Amniotic stem cell (primary cell): Measurements from ENCODE around the gene FHIT.

ENCODE experiments used
- DNase-seq: peaks from one replicate; lab custom pipeline; 2025; lab: John Stamatoyannopoulos, UW

FHIT gene

DNA sequence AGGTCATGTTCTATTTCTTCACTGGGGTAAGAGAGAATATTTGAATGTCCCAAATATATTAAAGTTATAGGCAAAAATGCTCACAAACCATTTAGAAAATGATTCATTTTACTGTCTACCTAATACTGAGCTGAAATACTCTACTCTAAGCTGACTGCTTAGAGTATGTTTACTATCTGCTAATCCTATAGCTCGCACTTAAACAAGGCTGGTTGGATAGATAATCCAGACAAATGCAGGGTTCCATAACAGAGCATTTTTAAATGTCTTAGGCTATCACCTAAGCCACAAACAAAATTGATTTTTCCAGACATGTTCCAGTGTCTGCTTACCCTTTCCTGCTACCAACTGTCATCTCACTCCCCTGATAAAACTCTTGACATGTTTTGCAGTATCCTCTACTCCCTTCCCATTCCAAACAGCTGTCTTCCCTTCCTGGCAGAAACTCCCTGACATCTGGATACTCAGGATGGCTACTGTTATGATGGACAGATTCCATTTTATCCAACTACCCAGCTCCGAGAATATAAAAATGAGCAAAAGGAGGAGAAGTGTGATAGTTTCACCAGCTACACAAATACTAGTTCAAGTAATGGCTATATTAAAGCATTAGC lies 1034.7 kb downstream of the FHIT start:
- DNase-seq, result no peak

DNA sequence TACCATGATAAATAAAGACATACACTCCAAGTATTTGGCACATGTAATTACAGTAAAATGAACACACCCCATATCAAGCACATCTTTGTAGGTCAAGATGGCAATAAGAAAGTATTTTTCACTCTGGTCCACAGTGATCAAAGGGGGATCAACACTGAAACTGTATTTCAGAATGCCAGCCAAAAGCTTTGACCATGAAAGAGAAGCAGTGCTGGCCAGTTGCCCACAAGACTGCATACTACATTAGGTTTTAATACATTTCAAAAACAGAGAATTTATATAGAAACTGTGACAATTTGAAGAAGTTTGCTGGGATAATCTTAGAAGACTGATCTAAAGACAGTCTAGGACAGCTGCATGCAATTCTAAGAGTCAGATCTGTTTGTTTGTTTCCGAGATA lies 1035.3 kb downstream of the FHIT start:
- DNase-seq, result no peak

DNA sequence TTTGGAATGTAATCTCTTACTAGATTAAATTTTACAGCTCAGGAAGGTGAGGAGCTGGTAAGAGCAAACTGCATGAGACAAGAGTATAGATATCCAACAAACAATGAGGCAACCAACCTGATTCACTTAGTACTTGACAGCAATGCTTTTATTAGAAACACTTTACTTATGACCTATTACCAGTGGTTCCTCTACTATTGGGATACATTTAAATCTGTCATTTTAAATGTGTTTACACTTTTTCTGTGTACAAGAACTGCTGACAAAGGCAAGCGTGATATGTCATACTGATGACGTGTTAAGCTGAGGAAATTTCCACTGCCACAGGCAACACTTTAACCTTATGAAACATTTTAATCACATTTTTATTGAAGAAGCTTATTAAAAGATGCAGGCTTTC lies 1043.3 kb downstream of the FHIT start:
- no peak for DNase-seq

DNA sequence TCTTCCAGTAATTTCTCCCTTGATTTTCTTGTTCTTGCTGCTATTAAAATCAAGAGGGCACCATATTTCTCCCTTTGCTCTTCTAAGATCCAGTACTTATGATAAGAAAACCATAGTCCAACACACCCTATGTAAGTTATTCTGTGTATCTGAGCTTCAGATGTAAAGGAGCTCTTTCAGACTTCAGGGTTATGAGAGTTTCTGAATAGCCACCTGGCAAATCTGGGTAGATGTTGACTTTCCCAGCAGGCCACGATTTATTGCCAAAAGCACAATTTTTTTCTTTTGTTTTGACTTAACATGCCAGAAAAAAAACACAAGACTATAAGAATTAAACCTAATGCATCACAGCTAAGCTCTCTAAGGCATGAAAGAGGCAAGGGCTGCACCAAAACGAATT lies 1045.0 kb downstream of the FHIT start:
- DNase-seq, result no peak

DNA sequence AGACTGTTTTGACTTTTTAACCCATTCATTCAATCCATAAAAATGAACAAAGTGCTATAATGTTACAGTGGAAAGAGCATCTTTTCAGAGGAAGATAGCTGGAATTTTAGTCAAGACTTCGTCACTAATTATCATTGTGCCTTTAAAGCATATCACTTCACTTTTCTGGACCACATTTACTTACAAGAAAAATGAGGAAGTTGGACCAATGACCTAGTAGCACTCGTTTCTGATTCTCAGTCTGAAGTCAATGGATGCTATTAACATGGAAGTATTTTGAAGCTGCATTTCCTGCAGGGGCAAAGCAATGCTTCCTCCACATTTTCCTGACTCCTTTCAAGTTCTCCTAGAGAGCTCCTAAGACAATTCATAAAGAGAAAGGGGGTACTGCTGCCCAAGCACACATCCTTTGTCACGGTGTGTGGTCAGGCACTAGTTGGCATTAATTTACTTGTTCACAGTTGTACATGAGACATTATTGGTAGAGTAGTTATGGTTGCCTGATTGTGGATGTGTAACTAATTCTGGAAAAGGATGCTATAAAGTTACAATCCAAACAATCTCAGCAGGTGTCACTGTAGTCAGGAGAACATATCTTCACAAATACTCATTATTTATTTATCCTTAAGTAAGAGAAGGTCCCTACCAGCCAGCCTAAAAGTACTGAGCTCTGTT lies 1049.1 kb downstream of the FHIT start:
- no peak for DNase-seq

DNA sequence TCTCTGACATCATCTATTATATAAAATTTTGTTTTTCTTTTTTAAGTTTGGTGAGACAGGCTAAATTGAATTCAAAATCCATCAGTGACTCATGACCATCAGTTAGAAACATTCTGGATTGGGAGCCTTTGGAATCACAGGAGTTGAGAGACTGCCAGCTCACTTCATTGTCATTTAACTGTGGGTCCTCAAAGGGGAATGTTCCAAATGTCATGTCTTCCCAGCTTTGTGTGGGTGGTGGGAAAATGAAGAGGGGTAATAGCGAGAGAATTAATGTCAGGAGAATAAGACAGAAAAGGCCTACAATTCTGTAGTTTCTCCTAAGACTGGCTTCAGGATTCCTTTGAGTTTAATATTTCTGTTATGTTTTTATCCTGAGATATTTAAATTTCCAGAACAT lies 1051.9 kb downstream of the FHIT start:
- no peak for DNase-seq

DNA sequence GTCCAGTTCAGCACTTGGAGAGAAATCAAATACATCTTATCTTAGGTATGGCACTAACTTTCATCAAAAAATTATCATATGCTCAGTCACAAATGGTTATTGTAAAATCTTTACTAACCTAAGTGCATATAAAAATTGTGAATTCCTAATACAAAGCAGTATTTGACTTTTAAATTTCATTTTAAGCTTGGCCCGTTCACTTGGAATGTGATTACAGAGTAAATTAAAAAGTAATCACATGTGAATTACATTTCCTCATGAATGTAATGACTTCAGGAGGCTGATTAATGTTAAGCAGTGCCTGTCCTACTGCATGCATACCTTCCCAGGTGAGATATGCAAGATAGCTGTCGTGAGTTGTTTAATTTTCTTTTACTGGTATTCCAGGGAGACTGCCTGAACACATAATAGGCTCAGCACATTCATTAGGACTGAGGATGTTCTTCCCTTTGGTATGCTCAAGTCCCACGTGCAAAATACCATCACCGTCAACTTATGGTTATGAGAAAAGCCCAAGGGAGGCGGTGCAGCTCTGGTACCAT lies 1053.0 kb downstream of the FHIT start:
- no peak for DNase-seq

DNA sequence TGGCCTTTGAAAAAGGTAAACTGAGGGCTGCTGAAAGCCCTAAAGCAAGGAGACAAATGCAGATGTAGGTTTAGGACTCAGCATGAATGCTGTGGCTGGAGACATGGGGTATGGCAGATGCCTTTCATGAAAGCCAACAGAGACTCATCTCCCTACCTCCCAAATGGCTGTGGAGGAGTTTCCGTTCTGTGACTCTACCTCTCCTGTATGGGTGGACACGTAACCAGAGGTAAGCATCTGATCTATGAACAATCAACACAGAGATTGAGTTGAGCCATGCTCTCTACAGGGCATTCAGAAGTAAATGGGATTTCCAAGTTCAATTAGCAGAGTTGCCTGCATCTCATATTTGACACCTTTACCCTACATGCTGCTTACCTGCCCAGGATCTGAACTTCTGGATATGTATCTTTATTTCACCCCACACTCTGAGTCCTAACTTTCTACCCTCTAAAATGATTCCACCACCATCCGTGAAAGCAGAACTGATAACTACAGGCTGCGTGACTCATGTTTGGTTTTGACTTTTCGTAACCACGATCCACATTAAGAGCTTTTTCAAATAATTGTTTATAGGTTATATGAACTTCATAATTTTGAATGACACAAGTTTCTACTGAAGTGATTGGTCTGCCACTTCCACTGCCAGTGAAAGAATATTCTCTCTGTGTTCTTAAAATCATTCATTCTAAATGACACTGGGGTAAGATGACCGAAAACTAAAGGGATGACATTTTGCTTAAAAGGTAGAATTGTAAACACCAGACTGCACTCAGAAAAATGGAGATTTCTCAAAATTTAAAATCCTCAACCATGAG lies 1058.7 kb downstream of the FHIT start:
- DNase-seq, result no peak

DNA sequence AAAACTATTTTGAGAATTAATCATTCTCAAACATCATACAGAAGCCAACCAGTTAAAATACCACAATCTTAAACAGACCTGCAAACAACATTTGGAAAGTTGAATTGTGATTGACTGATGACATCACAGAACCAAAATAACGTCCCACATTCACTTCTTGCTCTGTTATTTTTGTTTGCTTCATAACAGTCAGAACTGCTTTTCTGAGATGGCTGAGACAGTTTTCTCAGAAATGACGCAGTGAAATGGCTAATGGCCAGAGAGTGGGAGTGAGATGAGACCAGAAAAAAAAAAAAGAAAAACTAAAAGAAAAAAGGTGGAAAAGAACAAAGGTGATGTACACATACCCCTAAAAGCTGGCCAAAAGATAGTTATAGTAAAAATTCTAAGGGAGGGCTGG lies 1061.2 kb downstream of the FHIT start:
- no peak for DNase-seq

DNA sequence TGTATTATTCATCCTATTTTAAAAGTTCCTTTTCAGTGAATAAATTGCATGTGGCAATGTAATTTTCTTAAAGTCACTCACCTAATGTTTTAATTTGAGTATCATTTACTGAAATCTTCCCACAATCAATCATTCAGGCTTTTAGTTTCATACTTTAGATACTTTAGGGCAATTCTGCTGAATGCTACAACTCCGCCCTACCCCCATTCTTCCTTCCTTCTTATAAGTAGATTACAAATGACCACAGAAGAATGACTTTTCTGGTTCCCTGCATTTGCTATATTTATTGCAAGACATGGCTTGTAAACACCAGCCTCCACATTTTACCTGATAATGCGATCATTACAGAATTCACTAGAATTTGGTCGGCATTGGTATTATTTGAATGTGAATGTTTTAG lies 1061.9 kb downstream of the FHIT start:
- no peak for DNase-seq

DNA sequence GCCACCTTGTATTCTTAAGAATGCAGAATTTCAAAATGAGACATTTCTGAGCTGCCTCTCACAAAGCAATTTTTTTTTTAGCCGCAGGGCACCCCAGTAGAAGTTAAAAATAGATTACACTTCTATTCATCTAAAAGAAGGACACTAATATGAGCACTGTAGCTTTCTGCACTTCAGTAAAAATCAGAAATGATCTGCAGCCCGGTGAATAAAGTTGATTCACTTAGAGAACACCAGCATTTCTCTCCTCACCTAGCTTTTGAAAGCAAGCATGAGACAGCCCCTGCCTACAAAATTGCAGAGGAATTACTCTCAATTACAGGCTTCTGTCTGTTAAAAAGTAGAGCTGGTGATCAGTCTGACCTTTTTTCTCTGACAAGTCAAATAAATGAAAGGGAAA lies 1062.4 kb downstream of the FHIT start:
- no peak for DNase-seq

DNA sequence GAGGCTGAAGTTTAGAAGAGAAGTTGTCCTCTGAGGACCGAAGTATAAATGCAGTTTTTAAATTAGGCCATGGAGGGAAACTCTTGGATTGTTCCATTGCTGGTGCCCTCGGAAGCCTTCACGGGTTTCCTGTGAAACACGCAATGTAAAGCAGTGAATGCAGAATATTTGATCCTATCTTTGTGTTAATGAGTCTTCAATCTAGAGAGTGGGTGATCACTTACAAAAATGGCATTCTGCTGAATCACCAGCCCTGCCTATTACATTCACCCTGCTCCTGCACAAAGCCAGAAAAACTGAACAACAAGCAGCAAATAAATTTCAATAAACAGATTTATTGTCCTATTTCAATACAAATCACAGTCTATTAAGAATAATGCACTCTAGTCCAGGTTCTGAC lies 1063.9 kb downstream of the FHIT start:
- DNase-seq, result no peak

DNA sequence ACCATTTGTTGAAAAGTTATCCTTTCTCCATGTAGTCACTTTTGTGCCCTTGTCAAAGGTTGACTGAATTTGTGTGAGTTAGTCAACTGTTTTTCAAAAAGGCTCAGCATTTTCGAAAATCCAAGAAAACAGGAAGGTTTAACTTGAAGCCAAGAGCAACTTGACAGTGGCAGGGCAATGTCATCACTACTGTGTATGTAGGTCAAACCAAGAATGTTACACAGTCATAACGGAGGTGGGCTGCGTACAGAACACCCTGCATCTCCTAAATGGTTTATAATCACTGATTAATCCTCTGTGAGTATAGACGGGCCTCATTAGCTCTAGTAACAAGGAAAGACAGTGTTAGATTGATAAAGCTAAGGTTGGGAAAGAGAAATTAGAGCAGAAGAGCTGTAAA lies 1064.9 kb downstream of the FHIT start:
- no peak for DNase-seq

DNA sequence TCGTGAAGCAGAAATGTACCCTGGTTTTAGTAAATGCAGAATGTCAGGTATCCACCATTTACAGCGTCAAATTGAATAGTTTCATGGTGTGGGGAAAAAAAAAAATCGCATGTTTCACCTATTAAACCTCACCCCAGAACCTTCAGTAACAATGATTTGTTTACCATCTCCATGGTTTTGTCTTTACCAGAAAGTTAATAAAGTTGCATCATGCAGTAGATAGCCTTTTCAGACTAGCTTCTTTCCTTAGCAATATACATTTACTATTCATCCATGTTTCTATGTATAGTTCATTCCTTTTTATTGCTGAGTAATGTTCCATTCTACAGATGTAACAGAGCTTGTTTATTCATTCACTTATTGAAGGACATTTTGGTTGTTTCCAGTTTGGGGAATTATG lies 1066.1 kb downstream of the FHIT start:
- no peak for DNase-seq

DNA sequence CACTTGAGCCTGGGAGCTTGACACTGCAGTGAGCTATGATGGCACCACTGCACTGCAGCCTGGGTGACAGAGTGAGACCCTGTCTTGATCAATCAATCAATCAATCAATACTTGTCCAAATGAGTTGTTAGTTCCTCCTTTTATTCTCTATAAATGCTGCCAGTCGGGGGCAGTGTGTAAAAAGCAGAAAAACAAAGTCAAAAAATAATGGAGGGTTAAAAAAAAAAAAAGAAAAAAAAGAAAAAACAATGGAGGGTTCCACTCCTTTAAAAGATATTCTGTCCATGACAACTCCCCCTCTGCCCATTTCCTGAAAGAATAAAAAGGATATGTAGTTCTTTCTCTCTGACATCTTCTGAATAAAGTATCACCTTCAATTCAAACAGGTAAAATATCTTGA lies 1068.6 kb downstream of the FHIT start:
- DNase-seq, result no peak

DNA sequence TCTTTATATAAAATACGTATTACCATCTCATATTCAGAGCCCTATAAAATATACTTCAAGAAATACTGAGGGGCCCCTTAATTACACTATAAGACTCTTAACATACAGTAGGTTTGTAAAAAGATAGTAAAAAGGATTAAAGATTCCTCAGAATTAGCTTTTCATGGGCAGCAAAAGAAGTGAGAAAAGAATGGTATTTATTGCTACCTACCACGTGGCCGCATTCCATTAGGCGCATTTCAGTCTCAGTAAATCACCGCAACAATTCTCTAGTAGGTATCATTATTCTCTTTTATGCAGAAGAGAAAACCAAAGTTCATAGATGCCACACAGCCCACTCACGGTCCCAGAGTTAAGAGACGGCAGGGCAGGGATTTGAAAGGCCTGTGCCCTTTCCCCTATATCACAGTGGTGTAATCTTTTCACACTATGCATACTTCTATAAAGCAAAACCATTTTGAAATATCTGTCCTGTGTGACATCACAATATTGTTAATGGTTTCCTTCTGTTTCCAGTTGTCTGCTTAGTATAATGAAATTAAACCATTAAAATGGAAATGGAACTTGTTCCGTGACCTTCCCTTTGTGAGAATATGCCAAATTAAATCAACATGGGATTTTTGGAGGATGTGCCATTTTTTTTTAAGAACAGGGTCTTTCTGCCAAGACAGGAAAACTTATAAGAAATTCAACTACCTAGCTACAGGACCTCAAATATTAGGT lies 1072.2 kb downstream of the FHIT start:
- no peak for DNase-seq

DNA sequence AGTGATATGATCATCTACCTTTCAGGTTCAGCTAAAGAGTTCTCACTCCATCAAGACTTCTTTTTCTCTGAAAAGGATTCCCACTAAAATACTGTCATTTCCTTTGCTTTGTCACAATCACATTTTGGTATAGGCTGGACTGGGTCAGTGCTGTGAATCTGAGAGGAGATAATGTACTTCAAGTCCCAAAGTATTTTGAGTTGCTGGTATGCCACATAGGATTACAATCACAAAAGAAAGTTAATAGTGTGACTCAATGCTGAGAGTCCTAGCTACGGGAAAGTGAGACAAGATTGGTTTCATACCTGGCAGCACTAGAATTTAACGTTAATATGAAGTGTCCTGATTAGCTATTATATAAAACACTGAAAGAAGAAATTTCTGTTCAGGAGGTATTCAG lies 1073.5 kb downstream of the FHIT start:
- DNase-seq, result no peak

DNA sequence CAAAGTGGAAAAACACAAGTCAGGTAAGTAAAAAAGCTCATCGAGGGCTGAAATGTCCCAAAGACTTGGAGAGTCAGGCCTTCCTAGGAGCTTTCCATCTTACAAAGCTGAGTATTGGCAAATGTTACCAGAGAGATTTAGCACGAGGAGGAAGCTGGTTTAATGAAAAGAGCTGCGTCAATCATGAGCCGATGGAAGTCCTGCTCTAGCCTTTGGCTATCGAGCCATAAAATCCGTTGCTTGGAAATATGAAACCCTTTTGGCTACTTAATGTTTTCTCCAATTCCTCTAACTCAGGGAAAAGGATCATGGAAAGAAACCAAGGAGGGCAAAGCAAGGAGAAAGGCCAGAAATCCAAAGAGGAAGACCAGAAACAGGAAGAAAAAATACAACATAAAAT lies 1074.6 kb downstream of the FHIT start:
- no peak for DNase-seq

DNA sequence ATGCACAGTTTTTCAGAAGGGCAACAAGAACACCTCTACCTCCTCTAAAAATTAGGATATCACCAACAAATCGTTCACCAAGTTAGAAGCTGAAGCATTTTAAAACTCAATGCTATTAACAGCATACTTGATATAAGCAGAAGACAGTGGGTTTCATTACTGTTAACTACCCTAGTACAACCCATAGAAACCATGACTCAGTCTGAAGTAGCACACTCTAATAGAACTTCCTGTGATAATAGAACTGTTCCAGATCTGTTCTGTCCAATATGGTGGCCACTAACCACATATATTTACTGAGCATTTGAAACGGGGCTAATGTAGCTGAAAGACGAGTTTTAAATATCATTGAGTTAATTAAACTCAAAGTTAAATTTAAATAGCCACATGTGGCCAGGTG lies 1075.6 kb downstream of the FHIT start:
- no peak for DNase-seq

DNA sequence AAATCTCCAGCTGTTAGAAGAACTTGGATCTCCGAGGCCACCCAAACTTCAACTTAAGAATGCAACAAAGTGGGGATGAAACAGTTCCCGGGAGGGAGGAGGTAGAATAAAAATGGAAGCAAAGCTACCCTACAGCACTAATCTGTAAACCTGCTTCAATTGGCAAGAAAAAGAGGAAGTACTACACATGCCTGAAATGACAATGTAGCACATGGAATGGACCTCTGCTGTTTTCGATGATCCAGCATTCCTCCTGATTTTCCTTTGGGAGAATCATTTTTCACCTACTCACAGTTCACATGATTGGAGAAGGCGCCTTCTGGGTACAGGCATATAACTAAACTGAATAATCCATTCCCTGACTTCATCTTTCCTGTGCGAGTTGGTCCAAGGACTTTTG lies 1081.5 kb downstream of the FHIT start:
- DNase-seq, result no peak

DNA sequence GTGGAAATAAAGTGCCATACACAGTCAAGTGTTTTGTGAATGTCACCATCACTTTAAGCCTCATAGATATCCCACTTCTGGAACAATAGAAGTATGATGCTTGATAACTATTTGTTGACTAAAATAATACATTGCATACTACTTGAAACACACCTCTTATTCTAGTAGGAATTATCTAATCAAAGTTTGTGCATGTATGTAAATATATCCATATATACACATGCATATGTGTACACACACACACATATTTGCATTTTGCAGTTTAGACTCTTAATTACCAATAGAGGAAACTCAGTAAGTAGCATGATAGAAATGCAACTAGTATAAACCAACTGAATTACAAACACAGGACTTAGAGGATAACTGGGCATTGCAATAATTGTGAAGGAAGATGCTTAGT lies 1084.1 kb downstream of the FHIT start:
- no peak for DNase-seq
